GM18907 (cell line): ENCODE measurements around the gene LCA5L.

Source experiments
- ATAC-seq: cut with Tn5 transposase; IDR thresholded peaks from one replicate; pipeline ENCODE4 v1.9.1; 2021; ENCODE audit warnings: mild to moderate bottlenecking, moderate library complexity; ENCODE audit not compliant: unreplicated experiment

Gene LCA5L

DNA sequence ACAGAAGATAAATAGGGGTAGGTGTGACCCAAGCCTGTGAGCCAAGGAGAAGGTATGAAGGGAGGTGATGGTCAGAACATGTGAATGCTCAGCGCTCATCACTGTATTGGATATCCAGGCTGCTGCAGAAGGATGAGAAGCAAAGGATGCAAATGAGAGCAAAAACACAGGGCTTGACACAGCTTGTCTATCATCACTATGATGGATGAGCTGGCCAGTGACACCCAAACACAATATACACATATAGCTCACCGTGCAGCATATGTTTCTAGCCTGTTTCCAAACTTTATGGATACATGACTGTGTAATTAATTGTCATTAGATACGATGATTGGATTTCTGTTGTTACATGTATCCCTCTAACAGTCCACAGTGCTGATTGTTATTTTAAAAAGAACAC, 82.8 kb downstream of the LCA5L start:
- no peak for ATAC-seq

DNA sequence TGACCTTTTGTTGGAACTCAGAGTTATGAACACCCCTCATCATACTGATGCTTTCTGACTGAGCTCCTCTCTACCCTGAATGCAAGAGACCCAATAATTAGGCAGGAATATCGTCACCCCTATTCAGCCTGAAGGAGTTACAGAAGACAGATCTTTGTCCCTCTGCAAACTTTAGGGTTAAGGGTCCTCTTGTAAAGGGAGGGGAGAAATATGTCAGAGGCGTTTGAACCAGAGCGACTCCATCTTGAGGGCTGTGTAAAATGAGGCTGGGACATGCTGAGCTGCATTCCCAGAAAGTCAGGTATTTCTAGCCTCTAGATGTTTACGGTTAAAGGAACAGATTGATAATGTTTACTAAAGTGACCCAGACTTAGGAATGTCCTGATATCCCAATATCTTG, 86.2 kb downstream of the LCA5L start:
- no peak for ATAC-seq
